Hepatocyte (in vitro differentiated cells): Measurements from ENCODE around the gene OGFR. TPM values are rescaled to one million over a fixed set of nuclear protein-coding genes. Genes with fewer than 3 reads are reported as not detected.

ENCODE experiments used
- DNase-seq: peaks from one replicate; pipeline ENCODE4 v3.0.0-alpha.2; 2016; ENCODE audit warnings: low spot score
- H2AFZ ChIP-seq: fragments of 200-600 bp; sonication (generic); 2 replicates; pipeline ENCODE4 v1.6.0; 2016; ENCODE audit warnings: antibody characterized with exemption, mild to moderate bottlenecking
- H3K27ac ChIP-seq: fragments of 200-600 bp; sonication (generic); 2 replicates; pipeline ENCODE4 v1.5.1; 2016; ENCODE audit warnings: mild to moderate bottlenecking
- H3K27me3 ChIP-seq: fragments of 200-600 bp; sonication (generic); 2 replicates; pipeline ENCODE4 v1.6.1; 2016
- H3K36me3 ChIP-seq: fragments of 200-600 bp; sonication (generic); replicated peaks from 2 replicates; pipeline ENCODE4 v1.5.1; 2016; ENCODE audit warnings: low read depth; ENCODE audit not compliant: insufficient read depth
- H3K4me1 ChIP-seq: fragments of 200-600 bp; sonication (generic); 2 replicates; pipeline ENCODE4 v1.5.1; 2016; ENCODE audit warnings: mild to moderate bottlenecking, moderate library complexity; ENCODE audit not compliant: insufficient read depth
- H3K4me2 ChIP-seq: fragments of 200-600 bp; sonication (generic); 2 replicates; pipeline ENCODE4 v1.6.0; 2016
- H3K4me3 ChIP-seq: fragments of 200-600 bp; sonication (generic); 2 replicates; pipeline ENCODE4 v1.5.1; 2016; ENCODE audit warnings: mild to moderate bottlenecking
- H3K79me2 ChIP-seq: fragments of 200-600 bp; sonication (generic); 2 replicates; pipeline ENCODE4 v1.6.0; 2017; ENCODE audit warnings: mild to moderate bottlenecking
- H3K9me2 ChIP-seq: fragments of 200-600 bp; sonication (generic); replicated peaks from 2 replicates; pipeline ENCODE4 v1.6.0; 2017; ENCODE audit warnings: mild to moderate bottlenecking; ENCODE audit not compliant: insufficient read depth
- H3K9me3 ChIP-seq: fragments of 200-600 bp; sonication (generic); 2 replicates; pipeline ENCODE4 v1.5.1; 2016; ENCODE audit warnings: low read depth, mild to moderate bottlenecking
- H4K20me1 ChIP-seq: fragments of 200-600 bp; sonication (generic); 2 replicates; pipeline ENCODE4 v1.6.0; 2016; ENCODE audit warnings: mild to moderate bottlenecking; ENCODE audit not compliant: insufficient read depth, poor library complexity, severe bottlenecking
- CTCF ChIP-seq: fragments of 200-600 bp; sonication (generic); IDR thresholded peaks from 2 replicates; pipeline ENCODE4 v1.5.1; 2016; ENCODE audit warnings: antibody characterized with exemption, mild to moderate bottlenecking; ENCODE audit not compliant: poor library complexity
- EZH2 ChIP-seq: fragments of 200-600 bp; sonication (generic); IDR thresholded peaks from 2 replicates; pipeline ENCODE4 v1.6.1; 2016; ENCODE audit warnings: antibody characterized with exemption, mild to moderate bottlenecking, borderline replicate concordance
- EZH2phosphoT487 ChIP-seq: fragments of 200-600 bp; sonication (generic); IDR thresholded peaks from one replicate; pipeline ENCODE4 v1.6.1; 2018; ENCODE audit warnings: antibody characterized with exemption, mild to moderate bottlenecking, low read depth, moderate library complexity; ENCODE audit not compliant: unreplicated experiment, severe bottlenecking
- WGBS: methylation state at CpG from one replicate; pipeline ENCODE4 v1.1.6; 2016; ENCODE audit warnings: low lambda C conversion rate; ENCODE audit errors: missing lambda C conversion rate; 5-methylcytosine and 5-hydroxymethylcytosine counted together
- polyA plus RNA-seq: library from polyadenylated mRNA; unstranded; fragments of >200 nt; fragmentation: Nextera tagmentation; extraction: Ambion mirVana; gene quantifications from 2 replicates; pipeline ENCODE4 v1.2.1, GENCODE V29; 2016
- total RNA-seq: library from RNA; depleted of rRNA; stranded (reverse); fragments of >200 nt; gene quantifications from 2 replicates; pipeline ENCODE4 v1.2.3, GENCODE V29; 2014

The OGFR gene
- total and polyA plus RNA-seq, 2 experiments from 2014 or later: 47.6 to 80.8 TPM

GRCh38 chr20:62762801-62763368 lies 41.8 kb upstream of the OGFR start:
- no peaks in the 10 kb centered on the region for H3K9me3 ChIP-seq
- no peaks in the 10 kb centered on the region for H3K9me2 ChIP-seq
- no peaks in the 10 kb centered on the region for H3K79me2 ChIP-seq
- peaks cover 21% of the 10 kb centered on the region for H3K4me1 ChIP-seq
- 87% methylated on average over 15 of the region's 16 CpGs for WGBS
- no peak overlapping the region for H3K4me3 ChIP-seq
- H3K4me2 ChIP-seq: no peak overlapping the region
- TF ChIP-seq EZH2 (no peak), EZH2phosphoT487 (no peak), CTCF (no peak)
- H3K36me3 ChIP-seq: no peaks in the 10 kb centered on the region
- H2AFZ ChIP-seq: no peak overlapping the region
- H3K27ac ChIP-seq: no peak overlapping the region
- no peaks in the 10 kb centered on the region for H3K27me3 ChIP-seq
- no peaks in the 10 kb centered on the region for H4K20me1 ChIP-seq
- DNase-seq: no peak

- Histone ChIP-seq H3K4me3 (no peak overlapping the region), H3K27me3 (no peaks in the 10 kb centered on the region), H4K20me1 (no peaks in the 10 kb centered on the region), H3K9me2 (no peaks in the 10 kb centered on the region), H3K9me3 (no peaks in the 10 kb centered on the region), H3K79me2 (no peaks in the 10 kb centered on the region), H2AFZ (no peak overlapping the region), H3K27ac (no peak overlapping the region), H3K4me2 (no peak overlapping the region), H3K36me3 (no peaks in the 10 kb centered on the region), H3K4me1 (peaks cover 26% of the 10 kb centered on the region)
- TF ChIP-seq EZH2phosphoT487: no peak
- TF ChIP-seq EZH2: no peak
- no peak for TF ChIP-seq CTCF
- DNase-seq: no peak
- 97% methylated on average over 4 of the region's 4 CpGs for WGBS
Observed at GRCh38 chr20:62763404-62763803, 41.2 kb upstream of the OGFR start.

GRCh38 chr20:62764156-62764935 lies 40.3 kb upstream of the OGFR start:
- H3K4me2 ChIP-seq: no peak overlapping the region
- no peaks in the 10 kb centered on the region for H3K9me2 ChIP-seq
- H3K27me3 ChIP-seq: no peaks in the 10 kb centered on the region
- no peaks in the 10 kb centered on the region for H4K20me1 ChIP-seq
- no peak overlapping the region for H3K4me3 ChIP-seq
- no peak overlapping the region for H3K27ac ChIP-seq
- peaks cover 33% of the 10 kb centered on the region for H3K4me1 ChIP-seq
- no peaks in the 10 kb centered on the region for H3K36me3 ChIP-seq
- TF ChIP-seq EZH2phosphoT487 (no peak), EZH2 (no peak), CTCF (no peak)
- H3K9me3 ChIP-seq: no peaks in the 10 kb centered on the region
- no peaks in the 10 kb centered on the region for H3K79me2 ChIP-seq
- WGBS: 89% methylated on average over 20 of the region's 26 CpGs
- no peak for DNase-seq
- H2AFZ ChIP-seq: no peak overlapping the region
